ENCODE measurements around the gene TBL1X.

TBL1X gene

GRCh38 chrX:9518889-9519288 lies 54.0 kb downstream of the TBL1X start:
- in situ Hi-C loops (cut with HindIII; ENCODE audit: low sequenced_read_pairs), result no loop called here
- no peak overlapping the region for H3K4me3 ChIP-seq (ENCODE audit: low read depth, low read length)
- DNase-seq (ENCODE audit: low read depth), result no peak
- TF ChIP-seq CTCF (IDR thresholded peaks at IDR 0.05; ENCODE audit: low read depth, low read length, missing control alignments), result no peak

- DNase-seq (ENCODE audit: low read depth), result no peak
- H3K4me3 ChIP-seq (ENCODE audit: low read depth, low read length), result no peak overlapping the region
- no peak for TF ChIP-seq CTCF (IDR thresholded peaks at IDR 0.05; ENCODE audit: low read depth, low read length, missing control alignments)
- in situ Hi-C loops (cut with HindIII; ENCODE audit: low sequenced_read_pairs), result no loop called here
These were observed 54.8 kb downstream of the TBL1X start for GRCh38 chrX:9519546-9520216.

GRCh38 chrX:9520217-9520590 lies 55.3 kb downstream of the TBL1X start:
- no peak overlapping the region for H3K4me3 ChIP-seq (ENCODE audit: low read depth, low read length)
- no peak for TF ChIP-seq CTCF (IDR thresholded peaks at IDR 0.05; ENCODE audit: low read depth, low read length, missing control alignments)
- DNase-seq (ENCODE audit: low read depth), result no peak
- in situ Hi-C loops (cut with HindIII; ENCODE audit: low sequenced_read_pairs), result no loop called here

GRCh38 chrX:9522378-9523155 lies 57.7 kb downstream of the TBL1X start:
- no peak for TF ChIP-seq CTCF (IDR thresholded peaks at IDR 0.05; ENCODE audit: low read depth, low read length, missing control alignments)
- DNase-seq (ENCODE audit: low read depth), result no peak
- in situ Hi-C loops (cut with HindIII; ENCODE audit: low sequenced_read_pairs), result no loop called here
- no peak overlapping the region for H3K4me3 ChIP-seq (ENCODE audit: low read depth, low read length)

- in situ Hi-C loops (cut with HindIII; ENCODE audit: low sequenced_read_pairs), result no loop called here
- no peak overlapping the region for H3K4me3 ChIP-seq (ENCODE audit: low read depth, low read length)
- TF ChIP-seq CTCF (IDR thresholded peaks at IDR 0.05; ENCODE audit: low read depth, low read length, missing control alignments), result no peak
- DNase-seq (ENCODE audit: low read depth), result no peak
These were observed 60.8 kb downstream of the TBL1X start for GRCh38 chrX:9525511-9526248.

GRCh38 chrX:9526965-9527364 lies 62.1 kb downstream of the TBL1X start:
- TF ChIP-seq CTCF (IDR thresholded peaks at IDR 0.05; ENCODE audit: low read depth, low read length, missing control alignments), result no peak
- H3K4me3 ChIP-seq (ENCODE audit: low read depth, low read length), result no peak overlapping the region
- no peak for DNase-seq (ENCODE audit: low read depth)
- in situ Hi-C loops (cut with HindIII; ENCODE audit: low sequenced_read_pairs), result no loop called here

All from astrocyte of the cerebellum (primary cell).